ENCODE results near the gene IMP4.
A peak's percentile ranks its signal among the peaks of the same experiment; 100 is the strongest.

The IMP4 gene

GRCh38 chr2:130391872-130392670 lies 49.4 kb downstream of the IMP4 start:
- H3K4me1 ChIP-seq (ENCODE audit: insufficient read depth, low read length), result peaks cover 18% of the 10 kb centered on the region
- H3K4me3 ChIP-seq (ENCODE audit: low read depth in 1 of 2, low read length in 2 of 2), result peak overlapping the region; percentile 60 to 83
- peak overlapping the region; percentile 21 for H3K9ac ChIP-seq (ENCODE audit: low read length)
- H3K9me3 ChIP-seq (ENCODE audit: low read length), result no peaks in the 10 kb centered on the region
- no peaks in the 10 kb centered on the region for H3K27me3 ChIP-seq (ENCODE audit: control insufficient read depth in 1 of 2, insufficient read depth in 2 of 2, low read length in 2 of 2)
- peak overlapping the region; percentile 67 for H3K27ac ChIP-seq (ENCODE audit: low read depth, low read length)
- no peaks in the 10 kb centered on the region for H3K36me3 ChIP-seq (ENCODE audit: insufficient read depth, low read length)

- H3K4me1 ChIP-seq (ENCODE audit: insufficient read depth, low read length), result peaks cover 18% of the 10 kb centered on the region
- H3K27me3 ChIP-seq (ENCODE audit: control insufficient read depth in 1 of 2, insufficient read depth in 2 of 2, low read length in 2 of 2), result no peaks in the 10 kb centered on the region
Measured at GRCh38 chr2:130393318-130393910, 50.7 kb downstream of the IMP4 start.

More at GRCh38 chr2:130393318-130393910, 50.7 kb downstream of the IMP4 start:
- Histone ChIP-seq H3K4me3 (ENCODE audit: low read depth in 1 of 2, low read length in 2 of 2) (no peak overlapping the region), H3K9me3 (ENCODE audit: low read length) (no peaks in the 10 kb centered on the region), H3K27ac (ENCODE audit: low read depth, low read length) (no peak overlapping the region), H3K36me3 (ENCODE audit: insufficient read depth, low read length) (no peaks in the 10 kb centered on the region), H3K9ac (ENCODE audit: low read length) (no peak overlapping the region)

Measured in muscle layer of colon (tissue), 2 donors.